GM19043 (cell line): Measurements from ENCODE around the gene ADGRG6.
"Not testable (repeated sequence)": the region's sequence is repeated elsewhere in the genome, so short reads cannot be mapped to it uniquely, and the experiment has no call there.

Experiments used
- ATAC-seq: cut with Tn5 transposase; IDR thresholded peaks from one replicate; pipeline ENCODE4 v1.9.1; 2021; ENCODE audit warnings: low read depth; ENCODE audit not compliant: unreplicated experiment

The ADGRG6 gene

DNA sequence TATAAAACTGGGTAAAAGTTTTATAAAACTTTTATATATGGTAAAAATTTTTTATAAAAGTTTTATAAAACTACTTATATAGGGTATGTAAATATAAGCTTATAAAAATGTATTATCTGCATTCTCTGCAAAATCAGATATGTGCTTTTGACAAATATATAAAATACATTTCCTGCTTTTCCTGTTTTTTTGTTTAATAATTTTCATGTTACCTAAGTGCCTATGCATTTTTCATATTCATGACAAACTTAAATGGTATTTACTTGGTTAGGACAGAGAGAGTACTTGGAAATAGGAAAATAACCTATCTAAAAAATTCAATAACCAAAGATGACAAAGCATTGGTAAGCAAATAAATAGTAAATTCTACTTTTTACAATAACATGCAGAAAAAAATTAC, 41.2 kb downstream of the ADGRG6 start:
- ATAC-seq = no peak

DNA sequence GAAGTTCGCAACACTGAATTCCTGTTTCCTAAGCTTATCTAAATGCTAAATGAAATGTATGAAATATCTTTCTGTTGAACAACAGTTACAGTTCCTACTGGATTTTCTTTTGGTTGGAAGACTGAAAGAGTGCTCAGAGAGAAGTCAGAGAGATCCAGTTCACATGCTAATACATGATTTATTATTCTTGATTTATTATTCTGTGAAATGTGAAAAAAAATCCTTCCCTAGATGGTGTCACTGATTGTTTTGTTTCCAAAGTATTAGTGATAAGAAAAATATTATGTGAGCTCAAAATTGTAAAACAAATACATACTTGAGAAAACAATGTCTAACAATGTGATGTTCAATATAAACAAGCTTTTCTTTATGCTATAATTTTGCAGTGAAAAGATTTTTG, 42.1 kb downstream of the ADGRG6 start:
- no peak for ATAC-seq

DNA sequence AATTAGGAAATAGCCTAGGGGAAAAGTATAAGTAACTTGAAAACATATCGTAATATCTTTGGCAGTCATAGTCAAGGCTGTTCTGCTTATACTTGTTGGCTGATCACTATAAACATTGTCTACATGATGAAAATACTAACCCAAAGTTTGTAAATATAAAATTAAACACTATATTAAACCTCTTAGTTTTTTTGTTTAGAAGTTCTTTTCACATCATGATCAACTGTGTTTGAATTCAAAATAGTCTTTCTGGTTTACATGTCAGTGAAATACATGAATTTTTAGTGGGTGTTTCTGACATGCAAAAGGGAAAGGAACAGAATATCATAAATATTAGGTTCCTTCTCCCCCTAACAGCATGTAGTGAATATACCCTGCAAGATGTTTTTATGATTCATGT, 43.5 kb downstream of the ADGRG6 start:
- no peak for ATAC-seq

DNA sequence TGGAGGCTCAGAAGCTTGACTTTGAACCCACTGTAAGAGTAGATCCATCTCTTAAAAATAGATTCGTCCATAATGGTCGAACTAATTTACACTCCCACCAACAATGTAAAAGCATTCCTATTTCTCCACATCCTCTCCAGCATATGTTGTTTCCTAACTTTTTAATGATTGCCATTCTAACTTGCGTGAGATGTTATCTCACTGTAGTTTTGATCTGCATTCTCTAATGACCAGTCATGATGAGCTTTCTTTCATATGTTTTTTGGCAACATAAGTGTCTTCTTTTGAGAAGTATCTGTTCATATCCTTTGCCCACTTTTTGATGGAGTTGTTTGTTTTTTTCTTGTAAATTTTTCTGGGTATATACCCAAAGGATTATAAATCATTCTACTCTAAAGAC, 44.4 kb downstream of the ADGRG6 start:
- not testable (repeated sequence) for ATAC-seq

DNA sequence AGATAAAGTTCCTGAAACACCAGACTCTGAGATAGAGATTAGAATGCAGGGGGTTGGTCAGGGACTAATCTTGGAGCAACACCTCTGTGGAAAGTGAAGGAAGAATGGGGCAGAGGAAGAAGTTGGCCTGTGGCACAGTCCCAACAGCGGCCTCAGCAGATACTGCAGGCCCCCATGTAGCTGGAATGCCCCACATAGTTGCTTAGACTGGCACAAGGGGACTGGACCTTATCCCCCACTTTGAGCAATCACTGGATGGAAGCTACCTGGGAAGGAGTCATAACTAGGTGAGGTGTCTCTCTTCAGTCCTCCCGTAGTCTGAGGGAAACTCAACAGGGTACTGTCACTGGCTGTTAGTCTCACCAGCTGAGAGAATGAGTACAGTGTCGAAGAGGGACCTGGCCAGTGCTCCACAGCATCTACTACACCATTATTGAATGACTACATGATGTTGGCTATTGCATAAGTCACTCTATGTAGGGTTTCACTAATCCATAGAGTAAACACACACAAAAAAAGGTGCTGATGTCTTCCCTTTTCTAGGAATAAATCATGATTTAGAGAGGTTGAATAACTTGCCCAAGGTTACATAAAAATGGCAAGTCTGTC, 47.5 kb downstream of the ADGRG6 start:
- no peak for ATAC-seq

DNA sequence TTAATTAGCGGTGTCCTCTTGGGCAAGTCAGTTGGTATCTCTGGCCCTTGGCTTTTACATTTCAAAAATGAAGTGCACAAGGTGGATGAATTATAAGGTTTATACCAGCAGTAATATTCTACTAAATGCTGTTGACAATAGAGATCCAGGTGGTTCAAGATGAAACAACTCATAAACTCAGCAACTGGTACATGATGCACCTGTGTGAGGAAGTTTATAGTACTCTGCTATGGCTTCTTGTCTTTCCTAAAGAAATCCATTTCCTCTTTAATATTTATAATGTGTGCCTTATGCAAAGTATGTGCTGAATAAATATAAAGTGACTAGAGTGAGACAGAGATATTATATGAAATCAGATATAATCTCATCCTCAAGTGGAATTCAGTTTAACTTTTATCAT, 48.5 kb downstream of the ADGRG6 start:
- no peak for ATAC-seq

DNA sequence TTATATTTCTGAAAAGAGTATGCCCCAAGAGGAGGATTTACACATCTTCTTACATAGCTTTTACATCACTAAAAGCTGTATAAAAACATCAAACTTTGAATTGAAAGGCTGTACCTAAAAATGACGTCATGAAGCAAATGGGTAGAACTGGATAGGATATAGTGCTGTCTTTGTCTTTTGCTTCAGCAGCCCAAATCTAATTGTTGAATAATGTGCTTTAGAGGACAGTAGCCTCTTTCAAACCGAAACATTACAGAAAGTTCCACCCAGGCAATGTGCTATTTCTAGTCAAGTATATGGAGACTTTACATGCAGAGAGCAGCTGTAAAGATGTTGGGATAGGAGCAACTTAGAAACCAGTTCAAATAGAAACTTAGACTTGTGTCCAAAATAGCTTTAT, 51.9 kb downstream of the ADGRG6 start:
- no peak for ATAC-seq

DNA sequence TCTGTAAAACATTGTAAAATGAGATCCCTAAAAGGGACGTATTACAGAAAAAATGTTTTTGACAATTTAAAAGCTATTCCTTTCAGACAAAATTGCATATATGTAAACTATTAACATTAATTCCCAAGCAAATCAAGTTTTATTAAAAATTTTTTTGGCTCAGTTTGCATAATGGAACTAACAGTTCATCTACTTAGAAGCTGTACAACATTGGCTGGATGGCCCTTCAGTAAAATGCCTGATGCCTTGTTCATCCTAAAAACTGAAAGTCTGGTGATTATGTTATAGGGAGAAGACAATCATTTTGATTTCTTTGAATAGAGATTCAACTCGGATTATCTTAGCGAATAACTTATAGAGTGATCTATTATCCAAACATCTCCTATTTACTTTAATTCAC, 52.8 kb downstream of the ADGRG6 start:
- no peak for ATAC-seq

DNA sequence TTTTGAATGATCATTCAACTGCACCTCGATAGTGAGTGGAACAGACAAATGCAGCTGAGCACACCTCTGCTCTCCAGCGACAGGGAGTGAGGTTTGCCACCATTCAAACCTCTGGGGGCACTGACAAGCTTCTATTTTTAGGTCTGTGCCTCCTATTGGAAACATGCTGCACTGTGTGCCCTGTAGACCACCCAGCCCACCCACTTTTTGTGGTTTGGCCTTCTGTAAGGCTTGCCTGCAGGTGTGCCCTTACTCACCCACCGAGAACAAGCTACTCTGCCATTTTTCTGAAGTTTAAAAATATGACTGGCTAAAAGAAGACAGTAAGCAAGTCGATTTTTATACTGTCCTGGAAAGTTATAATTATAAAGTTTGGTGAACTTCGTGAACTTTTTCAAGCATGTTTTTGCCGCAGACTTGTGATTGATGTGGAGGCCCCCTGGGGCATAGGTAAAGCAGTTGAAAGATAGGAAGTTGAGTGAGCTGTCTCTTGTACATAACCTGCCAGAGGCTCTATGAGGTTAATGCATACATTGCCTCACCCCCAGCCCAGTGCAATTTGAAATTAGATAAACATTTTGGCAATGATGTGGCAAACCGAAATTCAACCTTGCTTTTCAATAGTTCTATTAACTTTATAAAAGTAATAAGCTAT, 53.8 kb downstream of the ADGRG6 start:
- ATAC-seq = no peak

DNA sequence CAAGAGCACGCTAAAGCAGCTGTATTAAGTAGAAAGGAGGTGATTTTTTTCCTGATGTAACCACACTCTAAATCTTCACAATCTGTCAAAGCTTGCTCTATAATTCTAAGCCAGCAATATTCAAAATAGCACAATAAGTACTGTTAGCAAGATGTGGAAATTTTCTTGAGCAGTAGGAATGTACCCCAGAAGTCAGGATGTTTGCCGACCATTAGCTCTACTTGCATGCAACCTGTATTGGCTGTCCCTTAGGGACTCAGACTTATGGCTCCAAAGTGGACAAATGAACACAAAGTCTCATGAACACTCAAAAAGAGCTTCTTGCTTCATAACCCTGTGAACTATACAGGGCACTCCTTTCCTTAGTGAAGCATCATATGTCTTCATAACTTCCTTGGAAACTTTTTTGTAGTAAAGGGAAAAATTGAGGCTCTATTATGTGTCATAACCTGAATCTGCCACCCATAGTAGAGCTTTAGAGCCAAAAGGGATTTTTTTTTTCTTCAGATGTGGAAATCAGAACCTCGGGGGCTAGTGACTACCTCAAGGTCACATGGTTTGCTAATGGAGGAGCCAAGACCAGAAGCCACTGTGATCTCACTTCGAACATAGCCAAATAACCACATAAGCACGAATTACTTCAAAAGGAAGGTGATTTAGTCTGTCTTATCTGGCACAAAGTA, 54.5 kb downstream of the ADGRG6 start:
- ATAC-seq = no peak

DNA sequence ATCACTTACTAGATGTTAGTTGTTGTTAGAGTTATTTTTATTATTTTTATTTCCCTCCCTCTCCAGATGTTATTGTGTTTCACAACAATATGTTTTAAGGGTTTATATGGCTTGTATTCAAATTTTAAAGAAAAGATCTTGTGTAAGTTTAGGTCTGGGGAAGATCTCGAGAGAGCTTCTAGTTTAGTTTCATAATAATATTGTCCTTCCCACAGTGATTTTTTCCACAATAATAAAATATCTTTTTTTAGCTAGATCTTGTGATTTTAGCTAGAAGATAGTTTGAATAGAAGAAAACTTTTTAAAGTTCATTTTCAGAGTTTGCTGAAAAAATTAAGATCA, 55.0 kb downstream of the ADGRG6 start:
- no peak for ATAC-seq

DNA sequence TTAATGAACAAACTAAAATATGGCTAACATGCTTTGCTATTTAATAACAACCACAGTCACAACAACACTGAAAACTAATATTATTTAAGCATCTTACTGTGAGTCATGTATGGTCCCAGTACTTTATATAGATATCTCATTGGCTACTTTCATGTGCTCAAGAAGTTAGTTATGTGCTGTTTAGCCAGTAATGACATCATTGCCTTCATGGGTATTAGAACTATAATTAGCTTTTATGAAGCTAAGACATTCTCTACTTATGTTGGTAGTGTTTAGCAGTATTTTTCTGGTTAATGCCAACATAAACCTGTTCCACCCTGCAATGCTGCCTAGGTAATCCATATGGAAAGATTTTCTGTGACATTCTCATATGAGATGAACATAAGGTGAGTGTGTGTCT, 56.1 kb downstream of the ADGRG6 start:
- no peak for ATAC-seq

DNA sequence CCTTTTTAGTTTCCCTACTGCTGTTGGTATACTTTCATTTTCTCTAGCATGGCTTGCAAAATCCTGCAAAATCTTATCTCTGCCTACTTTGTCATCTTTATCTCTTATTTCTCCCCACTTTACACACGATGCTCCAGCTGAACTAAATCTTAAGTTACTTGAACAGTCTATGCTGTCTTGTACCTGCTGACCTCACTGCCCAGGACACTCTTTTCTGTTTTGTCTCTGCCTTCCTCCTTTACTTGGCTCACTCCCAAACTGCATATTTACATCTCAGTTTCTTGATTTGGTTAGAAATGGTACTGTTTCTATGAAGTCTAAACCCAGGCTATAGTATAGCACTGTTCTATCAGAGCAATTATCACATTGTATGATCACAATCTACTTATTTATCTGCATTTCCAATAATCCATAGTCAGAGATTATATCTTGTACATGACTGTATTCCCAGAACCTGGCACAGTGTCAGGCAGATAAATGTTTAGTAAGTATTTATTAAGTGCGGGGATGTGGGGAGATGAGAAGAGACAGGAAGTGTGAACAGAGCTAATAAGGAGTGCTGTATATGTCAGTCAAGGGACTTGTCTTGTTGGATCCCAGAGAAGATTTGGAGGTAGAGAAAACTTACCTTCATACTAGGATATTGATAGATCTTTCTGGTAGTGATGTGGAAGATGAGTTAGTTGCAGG, 57.6 kb downstream of the ADGRG6 start:
- ATAC-seq = no peak

DNA sequence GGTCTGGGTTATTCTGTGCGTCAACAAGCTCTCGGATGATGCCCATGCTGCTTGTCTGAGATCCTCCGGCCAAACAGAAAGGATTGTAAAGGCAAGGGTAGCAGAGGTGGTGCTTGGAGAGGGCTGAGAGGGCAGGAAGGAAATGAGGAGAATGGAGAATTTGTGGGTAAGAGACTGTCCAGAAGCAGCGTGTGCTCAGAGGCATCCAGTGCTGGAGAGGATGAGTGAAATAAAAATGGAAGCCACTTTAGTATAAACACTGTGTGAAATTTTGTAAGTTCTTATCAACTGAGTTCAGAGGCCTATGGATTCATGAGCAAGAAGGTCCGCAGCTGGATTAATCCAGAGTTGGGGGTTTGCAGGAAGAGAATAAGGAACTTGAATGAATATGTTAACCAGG, 59.5 kb downstream of the ADGRG6 start:
- ATAC-seq = no peak

DNA sequence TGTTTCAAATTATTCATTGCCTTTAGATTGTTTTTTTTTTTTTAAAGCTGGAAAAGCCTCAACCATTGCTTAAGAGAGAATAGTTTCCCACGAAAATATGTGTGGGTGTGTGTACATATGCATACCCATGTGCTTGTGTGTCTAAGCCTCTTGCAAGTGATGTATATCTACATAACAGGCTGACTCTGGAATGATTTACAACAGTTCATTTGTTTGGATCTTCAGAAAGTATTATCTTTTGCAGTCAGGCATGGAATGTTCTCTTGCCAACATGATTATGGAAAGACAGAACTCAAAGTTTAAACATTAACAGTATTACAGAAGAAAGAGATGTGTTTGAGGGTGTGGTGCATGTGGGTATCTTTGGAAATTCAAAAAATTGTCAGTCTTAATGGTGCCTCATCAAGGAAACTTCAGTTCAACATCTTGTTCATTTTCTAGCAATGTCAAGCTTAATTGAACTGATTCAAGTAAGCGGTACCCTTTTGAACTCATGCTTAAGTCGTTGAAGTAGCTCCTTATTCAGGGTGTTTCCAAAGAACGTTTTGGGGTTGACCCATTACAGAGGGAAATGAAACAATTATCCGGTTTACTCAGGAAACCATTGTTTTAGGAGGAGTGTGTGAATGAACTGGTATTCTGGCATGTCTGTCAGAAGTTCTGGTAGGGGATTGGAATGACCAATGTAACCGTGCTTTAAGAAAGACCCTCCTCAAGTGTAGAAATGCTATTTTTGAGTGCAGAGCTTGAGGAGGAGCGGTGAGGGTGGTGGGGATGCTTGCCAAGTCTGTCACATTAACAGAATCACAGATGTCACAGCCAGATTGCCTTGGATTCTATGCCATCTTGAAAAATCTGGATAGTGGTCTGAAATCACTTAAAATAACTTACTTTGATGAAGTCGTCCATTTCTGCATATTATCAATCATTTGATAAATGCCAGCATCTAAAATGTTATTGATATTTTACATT, 60.3 kb downstream of the ADGRG6 start:
- ATAC-seq = no peak

DNA sequence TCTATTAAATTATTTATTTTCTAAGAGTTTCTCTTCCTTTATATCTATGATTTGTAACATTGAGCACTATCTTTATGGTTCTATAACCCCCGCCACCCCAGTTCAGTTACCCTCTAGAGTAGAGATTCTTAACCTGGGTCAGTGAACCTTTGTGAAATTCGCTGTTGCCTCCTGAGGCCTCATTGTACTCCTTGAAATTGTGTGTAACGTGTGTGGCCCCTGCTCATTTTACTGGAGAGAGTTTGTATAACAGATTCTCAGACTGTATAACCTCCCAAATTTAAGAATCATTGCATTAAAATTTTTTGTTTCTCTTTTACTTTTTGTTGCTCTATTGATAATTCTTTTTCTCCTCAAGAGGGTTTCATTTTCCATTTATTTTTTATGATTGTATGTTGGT, 65.3 kb downstream of the ADGRG6 start:
- no peak for ATAC-seq

DNA sequence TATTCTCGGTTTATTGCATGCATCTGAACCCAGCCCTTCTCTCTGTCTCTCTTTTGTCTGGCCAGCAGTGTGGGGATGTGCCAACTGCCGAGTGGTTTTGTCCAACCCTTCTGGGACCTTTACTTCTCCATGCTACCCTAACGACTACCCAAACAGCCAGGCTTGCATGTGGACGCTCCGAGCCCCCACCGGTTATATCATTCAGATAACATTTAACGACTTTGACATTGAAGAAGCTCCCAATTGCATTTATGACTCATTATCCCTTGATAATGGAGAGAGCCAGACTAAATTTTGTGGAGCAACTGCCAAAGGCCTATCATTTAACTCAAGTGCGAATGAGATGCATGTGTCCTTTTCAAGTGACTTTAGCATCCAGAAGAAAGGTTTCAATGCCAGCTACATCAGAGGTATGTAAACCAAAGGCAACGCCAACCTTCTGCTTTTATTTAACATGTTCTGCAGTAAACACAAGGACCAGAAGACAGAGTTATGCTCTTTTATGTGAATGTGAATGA, 65.8 kb downstream of the ADGRG6 start:
- no peak for ATAC-seq

DNA sequence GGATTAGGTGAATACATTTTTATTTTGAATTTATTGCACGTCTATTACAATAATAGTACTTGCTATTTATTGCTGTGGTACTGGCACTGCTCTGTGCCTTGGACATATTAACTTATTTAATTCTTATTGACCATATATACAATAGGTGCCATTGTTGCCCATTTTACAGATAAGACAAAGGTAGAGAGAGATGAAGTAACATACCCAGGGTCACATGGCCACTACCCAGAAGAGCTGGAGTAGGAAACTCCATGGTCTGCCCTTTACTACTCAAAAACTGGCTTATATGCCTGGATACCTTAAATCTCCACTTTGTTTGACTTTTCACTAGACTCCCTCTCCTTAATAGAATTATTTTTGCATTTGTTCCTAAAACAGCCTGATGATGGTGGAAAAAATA, 67.5 kb downstream of the ADGRG6 start:
- ATAC-seq = no peak

DNA sequence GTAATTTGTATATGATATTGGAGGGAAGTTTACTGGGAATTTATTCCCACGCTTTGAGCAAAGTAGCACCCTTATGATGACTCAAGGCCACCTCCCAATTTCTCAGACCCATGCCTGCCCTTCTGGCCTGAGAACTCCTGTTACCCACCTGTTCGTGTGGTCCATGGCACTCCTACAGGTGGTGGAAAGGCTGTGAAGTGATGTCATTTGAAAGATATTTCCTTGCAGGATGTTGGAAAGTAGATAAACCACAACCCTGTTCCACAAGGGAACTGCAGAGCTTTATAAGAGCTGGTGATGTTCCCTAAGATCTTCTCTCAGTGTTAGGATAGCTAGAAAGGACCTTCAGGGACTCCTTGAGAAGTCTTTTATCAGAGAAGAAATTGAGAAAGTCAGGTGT, 70.5 kb downstream of the ADGRG6 start:
- no peak for ATAC-seq
